Stimulated activated CD8-positive, alpha-beta memory T cell treated with anti-CD3 and anti-CD28 coated beads, Interleukin-12 subunit alpha, Interleukin-12 subunit beta, amount 100 ng/mL, for 4 hours (primary cell): Measurements from ENCODE around the gene NAA35.
"Not testable (repeated sequence)": the region's sequence is repeated elsewhere in the genome, so short reads cannot be mapped to it uniquely, and the experiment has no call there.

Experiments used
- DNase-seq: peaks from one replicate; pipeline ENCODE4 v3.0.0-alpha.2; 2020; ENCODE audit warnings: low read depth

NAA35 gene

DNA sequence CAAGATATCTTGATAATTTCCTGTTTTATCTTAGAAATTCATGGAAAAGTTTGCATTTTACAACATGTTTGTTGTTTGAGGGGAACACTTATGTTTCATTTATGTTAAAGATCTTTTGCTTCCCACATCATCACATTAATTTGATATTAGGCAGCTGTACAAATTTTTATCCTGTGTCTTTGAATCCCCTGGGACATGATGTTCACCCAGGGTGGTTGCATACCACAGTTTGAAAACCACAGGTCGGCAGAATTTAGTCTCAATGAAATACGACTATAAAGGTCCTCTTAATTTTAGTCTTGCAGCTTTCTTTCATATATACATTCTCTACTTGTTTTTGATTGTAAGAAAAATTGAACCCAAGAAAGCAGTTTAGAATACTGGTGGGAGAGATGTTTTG lies 3.7 kb downstream of the NAA35 start:
- DNase-seq: no peak

GRCh38 chr9:85949586-85950335 lies 8.8 kb downstream of the NAA35 start:
- DNase-seq: no peak

- DNase-seq: no peak
Measured at GRCh38 chr9:85959955-85960354, 19.0 kb downstream of the NAA35 start.

DNA sequence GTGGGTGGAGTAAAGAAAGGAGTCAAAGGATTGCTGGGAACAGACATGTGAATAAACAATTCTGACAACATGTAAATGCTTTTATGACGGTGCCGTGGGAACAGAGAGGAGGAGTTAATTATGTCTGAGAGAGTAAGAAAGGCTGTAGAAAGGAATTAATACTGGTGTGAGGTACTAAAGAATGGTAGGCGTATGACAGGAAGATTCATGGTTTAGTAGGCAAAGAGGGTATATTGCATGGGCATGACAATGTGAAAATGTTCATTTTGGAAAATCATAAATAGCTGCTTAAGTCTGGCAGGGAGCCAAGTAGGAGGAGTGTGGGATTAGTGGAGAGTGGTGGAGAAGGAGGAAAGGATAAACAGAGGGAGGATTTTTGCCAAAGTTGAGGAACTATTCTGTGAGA lies 19.7 kb downstream of the NAA35 start:
- DNase-seq: no peak

DNA sequence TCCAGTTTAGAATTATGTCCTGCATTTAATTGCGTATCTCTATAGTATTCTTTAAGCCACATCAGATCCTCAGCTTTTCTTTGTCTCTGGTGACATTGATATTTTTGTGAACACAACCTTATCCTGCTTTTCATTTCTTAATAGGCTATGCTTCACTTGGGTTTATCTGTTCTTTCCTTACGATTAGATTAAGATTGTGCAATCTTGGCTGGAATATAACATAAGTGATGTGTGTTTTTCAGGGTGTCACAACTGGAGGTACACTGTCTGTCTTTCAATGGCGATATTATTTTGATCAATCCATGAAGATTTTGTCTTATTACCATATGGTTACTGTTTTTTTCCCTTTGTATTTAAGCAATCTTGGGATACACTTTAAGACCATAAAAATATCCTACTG lies 23.6 kb downstream of the NAA35 start:
- DNase-seq: no peak

- no peak for DNase-seq
Measured at GRCh38 chr9:85964949-85965348, 24.0 kb downstream of the NAA35 start.

DNA sequence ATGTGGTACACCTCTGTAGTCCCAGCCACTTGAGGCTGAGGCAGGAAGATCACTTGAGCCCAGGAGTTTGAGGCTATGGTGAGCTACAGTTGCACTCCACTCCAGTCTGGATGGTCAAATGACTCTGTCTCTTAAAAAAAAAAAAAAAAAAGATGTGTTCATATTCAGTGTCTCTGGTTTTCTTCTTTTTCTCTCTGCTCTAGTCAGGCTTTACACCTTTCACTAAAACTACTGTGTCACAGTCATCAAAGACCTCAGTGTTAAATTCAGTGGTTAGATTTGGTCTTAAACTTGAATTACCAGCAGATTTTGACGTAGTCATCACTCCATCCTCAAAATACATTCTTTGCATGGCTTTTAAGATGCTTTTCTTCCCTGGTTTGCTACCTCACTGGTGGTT lies 28.8 kb downstream of the NAA35 start:
- DNase-seq: no peak

DNA sequence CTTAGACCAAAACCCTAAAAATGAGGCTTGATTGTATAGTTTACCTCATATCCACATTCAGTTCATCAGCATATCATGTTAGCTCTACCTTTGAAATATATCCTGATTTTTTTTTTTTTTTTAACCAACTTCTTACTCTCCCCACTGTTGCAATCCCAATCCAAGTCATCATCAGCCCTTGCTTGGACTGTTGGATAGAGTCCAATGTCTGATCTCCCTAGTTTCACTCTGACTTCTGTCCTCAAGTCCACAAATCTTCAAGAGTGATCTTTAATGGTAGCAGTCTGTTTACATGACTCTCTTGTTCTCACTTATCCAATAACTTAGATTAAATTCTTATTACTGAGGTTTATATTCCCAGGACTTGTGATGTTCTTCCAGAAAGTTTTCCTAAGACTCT lies 30.8 kb downstream of the NAA35 start:
- DNase-seq: no peak

- DNase-seq: no peak
Measured at GRCh38 chr9:85973238-85973637, 32.3 kb downstream of the NAA35 start.

DNA sequence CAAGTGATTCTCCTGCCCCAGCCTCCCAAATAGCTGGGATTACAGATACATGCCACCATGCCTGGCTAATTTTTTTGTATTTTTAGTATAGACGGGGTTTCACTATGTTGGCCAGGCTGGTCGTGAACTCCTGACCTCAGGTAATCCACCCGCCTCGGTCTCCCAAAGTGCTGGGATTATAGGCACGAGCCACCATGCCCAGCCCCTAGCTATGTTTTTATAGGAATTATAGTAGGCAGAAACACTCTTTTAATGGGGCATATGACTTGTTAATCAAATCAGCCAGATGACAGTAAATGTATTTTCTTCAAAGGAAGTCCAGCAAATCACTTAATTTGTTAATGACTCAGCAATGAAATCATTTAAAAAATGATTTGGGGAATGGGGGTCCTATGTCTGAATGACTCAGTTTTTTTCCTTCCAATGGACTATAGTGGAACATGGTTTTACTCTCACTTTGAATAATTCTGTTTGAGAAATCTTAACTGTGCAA lies 33.2 kb downstream of the NAA35 start:
- not testable (repeated sequence) for DNase-seq

DNA sequence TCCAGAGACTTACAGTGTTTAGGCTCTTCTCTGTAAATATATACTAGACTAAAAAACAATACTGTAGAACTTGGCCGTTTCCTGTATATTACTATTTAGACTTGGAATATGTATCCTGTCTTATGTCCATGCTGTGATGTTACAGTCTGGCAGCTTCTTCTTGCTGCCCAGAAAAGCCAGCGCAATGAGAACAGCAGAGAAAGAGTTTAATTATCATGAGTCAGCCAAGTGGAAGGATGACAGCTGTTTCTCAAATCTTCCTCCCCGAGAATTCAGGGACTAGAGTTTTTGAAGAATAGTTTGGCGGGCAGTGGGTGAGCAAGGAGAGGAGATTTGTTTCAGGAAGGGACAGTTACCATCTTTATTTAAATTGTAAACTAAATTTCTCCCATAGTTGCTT lies 37.5 kb downstream of the NAA35 start:
- no peak for DNase-seq

DNA sequence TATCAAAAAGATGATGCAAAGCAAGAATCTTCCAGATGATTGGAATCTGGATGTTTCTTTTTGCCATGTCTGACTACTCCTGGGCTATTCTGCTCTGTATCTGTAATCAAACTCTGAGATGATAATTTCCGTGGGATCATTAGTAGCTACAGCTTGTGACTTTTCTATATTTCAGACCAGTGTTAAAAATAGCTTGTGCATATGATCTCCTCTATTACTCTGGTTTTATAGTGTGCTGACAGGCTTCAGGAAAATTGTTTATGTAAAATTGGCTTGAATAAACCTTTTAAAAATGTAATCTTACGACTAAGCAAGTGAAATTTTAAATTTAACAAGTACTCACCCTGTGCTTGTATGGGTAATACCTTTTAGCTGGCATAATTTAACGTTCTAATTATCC lies 40.4 kb downstream of the NAA35 start:
- no peak for DNase-seq

- no peak for DNase-seq
Measured at GRCh38 chr9:85984457-85984856, 43.5 kb downstream of the NAA35 start.

- no peak for DNase-seq
Measured at GRCh38 chr9:85987236-85987635, 46.3 kb downstream of the NAA35 start.

DNA sequence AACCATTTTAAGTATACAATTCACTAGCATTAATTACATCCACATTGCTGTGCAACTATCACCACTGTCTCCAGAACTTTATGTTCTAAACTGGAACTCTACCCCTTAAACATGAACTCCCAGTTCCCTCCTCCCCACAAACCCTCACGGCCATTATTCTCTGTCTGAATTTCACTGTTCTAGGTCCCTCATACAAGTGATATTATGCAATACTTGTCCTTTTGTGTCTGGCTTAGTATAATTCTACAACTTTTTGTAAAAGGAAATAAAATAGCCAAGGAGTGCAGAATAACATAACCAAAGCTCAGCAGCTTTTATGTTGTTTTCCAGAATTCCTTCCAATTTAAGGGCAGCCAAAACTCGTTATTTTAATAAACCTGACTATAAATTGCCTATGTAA lies 53.2 kb downstream of the NAA35 start:
- DNase-seq: no peak

- no peak for DNase-seq
Measured at GRCh38 chr9:85995097-85995496, 54.2 kb downstream of the NAA35 start.

DNA sequence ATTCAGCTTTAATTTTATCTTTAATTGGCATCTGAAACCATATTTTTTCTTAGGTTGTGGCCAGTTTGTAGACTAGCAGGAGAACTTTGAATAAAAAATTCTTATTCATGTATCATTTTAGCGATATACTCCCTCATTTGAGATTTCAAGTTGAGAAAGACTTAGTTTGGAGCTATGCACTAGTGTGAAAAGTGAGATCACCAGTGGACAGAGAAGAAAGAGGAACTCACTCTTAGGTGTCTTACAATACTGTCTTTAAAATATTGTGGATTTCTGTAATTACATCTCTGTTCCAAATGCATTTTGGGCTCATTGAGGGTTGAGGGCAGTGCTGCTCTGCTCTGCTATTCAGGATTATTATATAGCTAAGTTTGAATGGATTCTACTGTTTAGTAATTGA lies 54.7 kb downstream of the NAA35 start:
- no peak for DNase-seq

GRCh38 chr9:86005253-86005775 lies 64.4 kb downstream of the NAA35 start:
- DNase-seq: no peak

DNA sequence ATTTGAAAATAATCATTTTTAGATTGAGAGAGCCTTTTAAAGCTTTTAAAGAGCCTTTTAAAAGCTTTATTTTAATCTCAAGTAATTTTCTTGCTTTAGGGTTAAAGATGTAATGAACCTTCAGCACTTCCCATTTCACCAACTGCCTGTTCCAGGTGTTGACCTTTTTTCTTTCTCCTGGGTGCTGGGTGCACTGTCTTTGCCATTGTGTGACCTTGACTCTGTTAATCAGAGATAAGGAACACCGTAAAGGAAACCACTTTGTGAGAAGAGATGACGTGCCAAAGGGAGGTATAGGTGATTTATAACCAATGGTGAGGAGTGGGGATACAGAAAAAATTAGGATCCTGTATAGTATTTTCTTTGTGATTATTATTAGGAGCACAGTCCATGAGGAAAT lies 68.2 kb downstream of the NAA35 start:
- no peak for DNase-seq

DNA sequence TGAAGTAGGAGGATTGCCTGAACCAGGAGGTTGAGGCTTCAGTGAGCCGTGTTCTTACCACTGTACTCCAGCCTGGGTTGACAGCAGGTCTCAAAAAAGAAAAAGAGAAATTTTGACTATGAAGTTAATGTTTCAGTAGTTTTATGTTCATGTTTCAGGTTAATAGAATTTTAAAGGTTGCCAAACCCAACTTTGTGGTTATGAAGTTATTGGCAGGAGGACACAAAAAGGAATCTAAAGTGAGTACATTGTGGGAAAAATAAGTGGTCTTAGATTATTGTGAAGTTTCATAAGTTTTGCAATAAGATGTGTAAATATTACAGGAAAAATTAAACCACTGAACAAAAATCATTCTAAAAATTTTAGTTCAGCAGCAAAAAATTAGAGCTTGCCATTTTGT lies 79.8 kb downstream of the NAA35 start:
- no peak for DNase-seq

DNA sequence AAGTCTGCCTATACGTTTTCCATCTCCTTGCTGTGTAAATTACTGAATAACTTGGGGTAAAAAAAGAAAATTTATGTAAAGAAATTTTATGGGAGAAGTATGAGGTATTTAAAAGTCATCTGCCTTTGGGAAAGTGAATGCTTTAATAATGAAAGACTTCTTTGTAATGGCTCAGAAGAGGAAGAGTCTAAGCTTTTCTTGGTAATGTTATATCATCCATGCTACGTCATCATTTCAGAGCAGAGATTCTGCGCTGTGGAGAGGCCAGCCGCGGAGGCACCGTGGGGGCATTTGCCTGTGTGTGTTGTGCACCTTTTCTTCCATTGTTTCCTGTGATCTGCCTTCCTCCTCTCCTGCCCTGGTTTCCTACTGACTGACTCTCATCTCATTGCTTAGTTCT lies 80.2 kb downstream of the NAA35 start:
- DNase-seq: no peak

DNA sequence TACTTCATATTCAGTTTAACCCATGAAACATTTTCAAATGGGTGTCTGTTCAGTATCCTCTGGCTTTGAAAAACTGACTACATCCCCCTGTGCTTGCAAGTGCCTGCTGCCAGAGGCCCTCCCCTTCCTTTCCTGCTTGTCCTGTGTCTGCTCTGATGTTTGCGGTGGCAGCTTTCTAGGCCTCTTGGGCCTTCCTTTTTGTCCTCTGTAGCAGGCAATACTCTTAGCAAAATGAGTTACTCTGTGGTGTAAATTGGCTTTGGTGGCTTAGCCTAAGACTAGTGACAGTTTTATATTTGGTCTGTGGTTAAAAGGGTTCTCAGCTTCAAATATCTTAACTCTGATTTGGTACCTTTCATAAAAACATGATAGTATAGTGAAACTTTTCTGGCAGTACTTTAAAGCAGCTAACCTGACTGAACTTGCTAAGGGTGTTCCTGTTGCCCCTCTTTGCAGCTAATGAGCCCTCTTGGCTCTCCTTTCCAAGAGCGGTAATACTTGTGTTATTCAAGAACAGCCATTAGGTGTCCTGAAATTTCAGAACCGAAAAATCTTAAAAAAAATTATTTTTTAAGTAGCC lies 81.8 kb downstream of the NAA35 start:
- no peak for DNase-seq

GRCh38 chr9:86027767-86028166 lies 86.8 kb downstream of the NAA35 start:
- no peak for DNase-seq
